DMS53 treated with DMSO at 0.1 percent for 48 hours (cell line): ENCODE measurements around the gene SERPINB1.
A peak's percentile ranks its signal among the peaks of the same experiment; 100 is the strongest.
"Not testable (repeated sequence)": the region's sequence is repeated elsewhere in the genome, so short reads cannot be mapped to it uniquely, and the experiment has no call there.

Experiments
- DNase-seq: peaks from one replicate; lab custom pipeline; 2025; ENCODE audit not compliant: unreplicated experiment; lab: John Stamatoyannopoulos, UW

Gene SERPINB1

GRCh38 chr6:2841264-2842138, at the start of gene SERPINB1:
Gene SERPINB1, minus strand, starts transcription at chr6:2841863. Its CDS starts 1,277 bp downstream, at chr6:2840586.
- DNase-seq = peak; percentile 88

- DNase-seq = no peak
Observed at GRCh38 chr6:2890976-2891767, 49.5 kb upstream of the SERPINB1 start.

- no peak for DNase-seq
Observed at GRCh38 chr6:2885967-2886735, 44.5 kb upstream of the SERPINB1 start.

GRCh38 chr6:2884804-2885203, 43.1 kb upstream of the SERPINB1 start:
- no peak for DNase-seq

GRCh38 chr6:2883673-2884072, 42.0 kb upstream of the SERPINB1 start:
- DNase-seq = no peak

- DNase-seq = no peak
Observed at GRCh38 chr6:2881423-2881822, 39.8 kb upstream of the SERPINB1 start.

GRCh38 chr6:2880156-2880555, 38.5 kb upstream of the SERPINB1 start:
- DNase-seq = not testable (repeated sequence)

GRCh38 chr6:2877960-2878359, 36.3 kb upstream of the SERPINB1 start:
- DNase-seq = no peak

GRCh38 chr6:2877057-2877882, 35.6 kb upstream of the SERPINB1 start:
- no peak for DNase-seq

- DNase-seq = peak; percentile 41
Observed at GRCh38 chr6:2876210-2877056, 34.8 kb upstream of the SERPINB1 start.

GRCh38 chr6:2875359-2876191, 33.9 kb upstream of the SERPINB1 start:
- no peak for DNase-seq

- DNase-seq = no peak
Observed at GRCh38 chr6:2873643-2874042, 32.0 kb upstream of the SERPINB1 start.

- no peak for DNase-seq
Observed at GRCh38 chr6:2872423-2873358, 31.0 kb upstream of the SERPINB1 start.

GRCh38 chr6:2871953-2872352, 30.3 kb upstream of the SERPINB1 start:
- DNase-seq = no peak

GRCh38 chr6:2871102-2871501, 29.4 kb upstream of the SERPINB1 start:
- no peak for DNase-seq

- DNase-seq = no peak
Observed at GRCh38 chr6:2870046-2870636, 28.5 kb upstream of the SERPINB1 start.

GRCh38 chr6:2868637-2869036, 27.0 kb upstream of the SERPINB1 start:
- DNase-seq = no peak
